Parathyroid adenoma (tissue), 2 donors: ENCODE data around the gene CDK5RAP2.

Experiments used
- H2AFZ ChIP-seq: fragments of 300-600 bp; sonication (generic); one replicate; pipeline ENCODE4 v1.7.0; 2017; ENCODE audit warnings: antibody characterized with exemption, mild to moderate bottlenecking
- H3K27ac ChIP-seq: fragments of 300-600 bp; sonication (generic); one replicate; pipeline ENCODE4 v1.7.0; 2017
- H3K27me3 ChIP-seq: fragments of 300-600 bp; sonication (generic); one replicate; pipeline ENCODE4 v1.7.0; 2017; ENCODE audit warnings: low read length; ENCODE audit not compliant: control insufficient read depth, insufficient read depth
- H3K36me3 ChIP-seq: fragments of 300-600 bp; sonication (generic); one replicate; pipeline ENCODE4 v1.7.0; 2017; ENCODE audit warnings: low read length; ENCODE audit not compliant: control insufficient read depth, insufficient read depth
- H3K4me1 ChIP-seq: fragments of 300-600 bp; sonication (generic); one replicate; pipeline ENCODE4 v1.7.0; 2017; ENCODE audit warnings: control low read depth
- H3K4me2 ChIP-seq: fragments of 300-600 bp; sonication (generic); one replicate; pipeline ENCODE4 v1.7.0; 2017; ENCODE audit warnings: low read length
- H3K4me3 ChIP-seq: fragments of 300-600 bp; sonication (generic); one replicate; pipeline ENCODE4 v1.7.0; 2017; ENCODE audit warnings: low read depth, low read length
- H3K79me2 ChIP-seq: fragments of 300-600 bp; sonication (generic); one replicate; pipeline ENCODE4 v1.7.0; 2017; ENCODE audit warnings: control low read depth
- H3K9ac ChIP-seq: fragments of 300-600 bp; sonication (generic); one replicate; pipeline ENCODE4 v1.7.0; 2017; ENCODE audit warnings: mild to moderate bottlenecking
- H3K9me3 ChIP-seq: fragments of 300-600 bp; sonication (generic); one replicate; pipeline ENCODE4 v1.7.0; 2017; ENCODE audit warnings: low read length; ENCODE audit not compliant: control insufficient read depth
- CTCF ChIP-seq: fragments of 300-600 bp; sonication (generic); IDR thresholded peaks from one replicate; pipeline ENCODE4 v1.7.0; 2017; ENCODE audit warnings: antibody characterized with exemption, mild to moderate bottlenecking
- donor health status: primary hyperparathyroidism.

CDK5RAP2 gene

DNA sequence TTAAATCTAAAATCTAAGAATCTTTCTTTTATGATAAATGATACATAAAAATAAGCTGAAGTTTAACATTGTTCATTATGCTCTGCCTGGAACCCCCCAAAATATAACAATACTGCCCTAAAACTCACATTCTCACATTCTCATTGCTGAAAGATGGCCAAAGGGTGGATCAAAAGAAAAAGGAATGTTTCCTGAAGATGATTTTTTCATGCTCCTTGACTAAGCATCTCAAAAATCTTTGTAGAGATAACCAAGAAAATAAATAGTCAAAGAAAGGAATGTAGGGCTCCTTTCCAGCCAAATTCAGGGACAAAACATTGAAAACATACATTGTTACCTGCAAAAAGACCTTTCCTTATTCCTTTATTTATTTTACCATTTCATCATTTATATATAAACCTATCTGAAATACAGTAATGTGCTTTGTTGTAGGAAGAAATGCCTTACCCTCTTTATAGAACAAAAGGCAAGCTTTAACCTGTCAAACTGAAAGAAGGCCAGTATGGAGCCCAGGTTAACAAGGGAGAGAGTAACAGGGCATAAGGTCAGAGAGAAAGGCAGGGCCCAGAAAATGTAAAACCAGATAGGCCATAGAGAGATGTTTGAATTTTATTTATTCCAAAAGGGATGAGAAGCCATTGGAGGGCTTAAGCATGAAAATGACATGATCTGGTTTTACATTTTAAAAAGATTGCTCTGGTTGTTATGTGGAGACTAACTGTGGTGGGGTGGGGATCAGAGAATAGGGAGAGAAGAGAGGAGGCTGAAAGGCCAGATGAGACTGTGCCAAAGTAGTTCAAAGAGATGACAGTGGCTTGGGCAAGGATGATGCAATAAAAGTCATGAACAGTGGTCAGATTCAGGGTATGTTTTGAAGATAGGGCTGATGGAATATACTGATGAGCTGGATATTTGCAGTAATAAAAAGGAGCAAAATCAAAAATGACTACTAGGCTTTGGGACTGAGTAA is 37.3 kb upstream of the CDK5RAP2 start:
- H3K4me2 ChIP-seq: no peak overlapping the region
- H2AFZ ChIP-seq: no peak overlapping the region
- H3K9ac ChIP-seq: no peak overlapping the region
- no peaks in the 10 kb centered on the region for H3K9me3 ChIP-seq
- H3K4me1 ChIP-seq: no peaks in the 10 kb centered on the region
- H3K27me3 ChIP-seq: no peaks in the 10 kb centered on the region
- no peak for TF ChIP-seq CTCF
- no peak overlapping the region for H3K4me3 ChIP-seq
- H3K27ac ChIP-seq: no peak overlapping the region
- H3K79me2 ChIP-seq: no peaks in the 10 kb centered on the region
- no peaks in the 10 kb centered on the region for H3K36me3 ChIP-seq

- Histone ChIP-seq H3K36me3 (no peaks in the 10 kb centered on the region), H3K27ac (no peak overlapping the region), H3K4me3 (no peak overlapping the region), H3K4me1 (no peaks in the 10 kb centered on the region), H2AFZ (no peak overlapping the region), H3K4me2 (no peak overlapping the region), H3K9me3 (no peaks in the 10 kb centered on the region), H3K79me2 (no peaks in the 10 kb centered on the region), H3K27me3 (no peaks in the 10 kb centered on the region), H3K9ac (no peak overlapping the region)
- TF ChIP-seq CTCF: no peak
Measured at GRCh38 chr9:120612218-120612617, 32.3 kb upstream of the CDK5RAP2 start.

GRCh38 chr9:120611690-120612068 is 31.7 kb upstream of the CDK5RAP2 start:
- Histone ChIP-seq H3K4me1 (no peaks in the 10 kb centered on the region), H3K4me3 (no peak overlapping the region), H3K27me3 (no peaks in the 10 kb centered on the region), H3K36me3 (no peaks in the 10 kb centered on the region), H3K79me2 (no peaks in the 10 kb centered on the region), H3K9me3 (no peaks in the 10 kb centered on the region), H3K4me2 (no peak overlapping the region), H2AFZ (no peak overlapping the region), H3K27ac (no peak overlapping the region), H3K9ac (no peak overlapping the region)
- no peak for TF ChIP-seq CTCF

- H3K4me3 ChIP-seq: no peak overlapping the region
- H3K9ac ChIP-seq: no peak overlapping the region
- no peaks in the 10 kb centered on the region for H3K79me2 ChIP-seq
- H3K4me1 ChIP-seq: no peaks in the 10 kb centered on the region
- no peaks in the 10 kb centered on the region for H3K36me3 ChIP-seq
- no peaks in the 10 kb centered on the region for H3K9me3 ChIP-seq
- no peak overlapping the region for H3K4me2 ChIP-seq
- H3K27me3 ChIP-seq: no peaks in the 10 kb centered on the region
- H2AFZ ChIP-seq: no peak overlapping the region
- TF ChIP-seq CTCF: no peak
- H3K27ac ChIP-seq: no peak overlapping the region
Measured at GRCh38 chr9:120610975-120611689, 31.2 kb upstream of the CDK5RAP2 start.
